B cell (primary cell): ENCODE measurements around the gene CORO1C. TPM values are rescaled to one million over a fixed set of nuclear protein-coding genes. Genes with fewer than 3 reads are reported as not detected.

ENCODE experiments used
- ATAC-seq: fragments of 200-7000 bp; cut with Tn5 transposase; one replicate; pipeline ENCODE4 v1.10.0; 2021; ENCODE audit warnings: low read depth, mild to moderate bottlenecking, moderate number of reproducible peaks, moderate library complexity
- CTCF ChIA-PET: fragments of 350-600 bp; sonication (Branson Sonifier 250); formaldehyde crosslinking; loops from one replicate; lab custom pipeline; 2021; ENCODE audit warnings: antibody characterized with exemption, inconsistent platforms; lab: Charles Lee
- POLR2A ChIA-PET: fragments of 350-600 bp; sonication (Branson Sonifier 250); formaldehyde crosslinking; loops from one replicate; lab custom pipeline; 2021; ENCODE audit warnings: antibody characterized with exemption; lab: Charles Lee
- DNase-seq: peaks from one replicate; pipeline ENCODE4 v3.0.0; 2013
- H2AFZ ChIP-seq: 2 replicates; pipeline ENCODE4 v1.6.1; 2012; ENCODE audit warnings: mild to moderate bottlenecking, low read depth, low read length; ENCODE audit not compliant: insufficient read depth, poor library complexity, severe bottlenecking
- H3K27ac ChIP-seq, 2 donors: 1 replicate in 1 of 2; 2 replicates in 1 of 2; pipeline ENCODE4 v1.5.1; 2012 to 2013; ENCODE audit warnings: low read length in 2 of 2, mild to moderate bottlenecking in 2 of 2, moderate library complexity in 1 of 2
- H3K27me3 ChIP-seq, 4 experiments: fragments of 200-600 bp in 1 of 4; sonication (generic) in 1 of 4; replicated peaks in 1 of 4; 1 replicate in 2 of 4; 2 replicates in 2 of 4; pipeline versions ENCODE4 v1.6.1 to v1.7.0; 2013 to 2016; ENCODE audit warnings: low read length in 3 of 4, mild to moderate bottlenecking in 2 of 4, mixed read lengths in 1 of 4, moderate library complexity in 1 of 4; ENCODE audit not compliant: insufficient read depth in 4 of 4, control insufficient read depth in 3 of 4; ENCODE audit errors: control extremely low read depth in 1 of 4
- H3K36me3 ChIP-seq, 2 experiments: replicated peaks in 1 of 2; 1 replicate in 1 of 2; 2 replicates in 1 of 2; pipeline versions ENCODE4 v1.6.1 to v1.7.1; 2013; ENCODE audit warnings: low read length in 1 of 2; ENCODE audit not compliant: insufficient read depth in 2 of 2, control insufficient read depth in 1 of 2; ENCODE audit errors: control extremely low read depth in 1 of 2, extremely low read depth in 1 of 2
- H3K4me1 ChIP-seq, 2 donors: fragments of 200-600 bp in 1 of 2; sonication (generic) in 1 of 2; 1 replicate in 1 of 2; 2 replicates in 1 of 2; pipeline versions ENCODE4 v1.5.1 to v1.6.1; 2013 to 2017; ENCODE audit warnings: low read length in 2 of 2; ENCODE audit not compliant: control insufficient read depth in 2 of 2, insufficient read depth in 2 of 2
- H3K4me2 ChIP-seq: replicated peaks from 2 replicates; pipeline ENCODE3; 2012; ENCODE audit warnings: mild to moderate bottlenecking, low read depth, low read length; ENCODE audit not compliant: poor library complexity, severe bottlenecking
- H3K4me3 ChIP-seq, 5 experiments: fragments of 200-600 bp in 1 of 5; sonication (generic) in 1 of 5; 1 replicate in 3 of 5; 2 replicates in 2 of 5; pipeline versions ENCODE4 v1.5.1 to v1.7.0; 2011 to 2016; ENCODE audit warnings: low read length in 4 of 5, mild to moderate bottlenecking in 4 of 5, low read depth in 2 of 5, control low read depth in 1 of 5, moderate library complexity in 1 of 5; ENCODE audit not compliant: insufficient read depth in 1 of 5; ENCODE audit errors: control extremely low read depth in 1 of 5, extremely low read depth in 1 of 5
- H3K79me2 ChIP-seq: fragments of 200-600 bp; sonication (generic); one replicate; pipeline ENCODE4 v1.6.0; 2016; ENCODE audit warnings: low read length; ENCODE audit not compliant: control insufficient read depth, insufficient read depth
- H3K9ac ChIP-seq: fragments of 200-600 bp; sonication (generic); 2 replicates; pipeline ENCODE4 v1.6.1; 2017; ENCODE audit warnings: mild to moderate bottlenecking, low read length, moderate library complexity
- H3K9me3 ChIP-seq, 3 donors: one replicate each; pipeline versions ENCODE4 v1.6.1 to v1.7.1; 2013; ENCODE audit warnings: low read length in 2 of 3; ENCODE audit not compliant: control insufficient read depth in 2 of 3, insufficient read depth in 1 of 3; ENCODE audit errors: control extremely low read depth in 1 of 3
- H4K20me1 ChIP-seq: 2 replicates; pipeline ENCODE4 v1.6.0; 2012; ENCODE audit warnings: mild to moderate bottlenecking, low read length; ENCODE audit not compliant: insufficient read depth, control insufficient read depth, poor library complexity, severe bottlenecking
- H3K27ac Mint-ChIP-seq: one replicate; pipeline ENCODE4 v1.8.0; 2021; ENCODE audit warnings: mixed read lengths
- H3K27me3 Mint-ChIP-seq: one replicate; pipeline ENCODE4 v1.8.0; 2021; ENCODE audit warnings: mixed read lengths
- H3K4me1 Mint-ChIP-seq: one replicate; pipeline ENCODE4 v1.8.0; 2021; ENCODE audit warnings: mixed read lengths
- H3K4me3 Mint-ChIP-seq: one replicate; pipeline ENCODE4 v1.8.0; 2021; ENCODE audit warnings: mixed read lengths
- H3K9me3 Mint-ChIP-seq: one replicate; pipeline ENCODE4 v1.8.0; 2022; ENCODE audit warnings: mixed read lengths; ENCODE audit not compliant: insufficient read depth
- CTCF ChIP-seq: fragments of 200-600 bp; IDR thresholded peaks from one replicate; pipeline ENCODE4 v1.8.0; 2022; ENCODE audit warnings: antibody characterized with exemption, mild to moderate bottlenecking
- EZH2 ChIP-seq: IDR thresholded peaks from 2 replicates; pipeline ENCODE4 v1.6.1; 2012; ENCODE audit warnings: borderline replicate concordance, low read depth, mild to moderate bottlenecking, moderate library complexity, low read length; ENCODE audit not compliant: insufficient read depth, poor library complexity, severe bottlenecking
- WGBS: methylation state at CpG from one replicate; pipeline ENCODE4 v1.1.5; 2013; ENCODE audit warnings: missing lambda C conversion rate; ENCODE audit not compliant: insufficient coverage; 5-methylcytosine and 5-hydroxymethylcytosine counted together
- intact Hi-C: fragments of 100-400 bp; cut with micrococcal nuclease; formaldehyde crosslinking; loops from one replicate; pipeline ENCODE4 v1.10.0; 2022
- polyA plus RNA-seq: library from polyadenylated mRNA; depleted of rRNA; stranded (reverse); fragments of >200 nt; gene quantifications from 2 replicates; pipeline ENCODE4 v1.2.3, GENCODE V29; 2012
- total RNA-seq, 2 donors: library from RNA; stranded (reverse); fragments of 120-200 nt in 1 of 2; gene quantifications; 1 replicate in 1 of 2; 2 replicates in 1 of 2; pipeline versions ENCODE4 v1.2.3 to v1.2.4, GENCODE V29; 2013 to 2022

The CORO1C gene
- total and polyA plus RNA-seq, 2 donors (not counting 1 experiment from before 2014, with no cell fraction given) = 19.2 to 68.0 TPM

DNA sequence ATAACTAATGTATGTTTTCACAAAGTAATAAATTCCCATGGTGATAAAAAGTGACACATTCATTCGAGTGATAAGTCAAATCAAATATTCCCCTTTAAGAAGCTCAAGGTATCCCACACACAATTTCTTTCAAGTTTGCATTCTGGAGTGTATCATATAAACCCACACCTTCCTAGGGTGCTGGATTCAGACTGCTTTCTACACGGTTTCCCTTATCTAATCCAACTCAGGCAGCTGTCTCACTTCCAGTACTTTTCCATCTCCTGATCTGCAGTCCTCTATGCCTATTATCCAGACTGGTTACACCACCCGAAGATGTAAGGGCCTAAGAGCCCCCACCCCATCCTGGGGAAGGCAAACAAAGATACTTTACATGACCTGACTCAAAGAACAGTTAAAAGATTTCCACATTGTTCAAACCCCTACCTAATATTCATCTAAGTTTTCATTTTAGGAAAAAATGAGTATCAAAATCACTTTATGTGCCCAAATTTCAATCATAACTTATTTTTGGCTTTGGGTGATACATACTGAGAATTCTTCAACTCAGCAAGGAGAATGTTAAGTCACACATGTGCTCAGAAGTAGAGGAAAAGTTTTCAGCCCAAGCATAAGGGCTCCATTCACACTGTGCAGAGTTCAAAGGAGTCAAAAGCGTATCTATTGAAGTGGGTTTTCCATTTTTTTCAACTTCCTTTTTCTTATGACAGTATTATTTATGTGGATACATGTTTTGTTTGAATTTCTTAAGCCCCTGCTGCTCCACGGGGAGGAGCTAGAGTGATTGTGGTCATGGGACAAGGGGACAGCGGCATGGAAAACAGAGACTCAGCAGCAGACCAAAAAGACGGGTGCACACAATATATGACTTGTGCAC lies 41.8 kb downstream of the CORO1C start:
- H3K9ac ChIP-seq = no peak overlapping the region
- peaks cover 60% of the 10 kb centered on the region for H3K79me2 ChIP-seq
- H3K27ac ChIP-seq = peak overlapping the region in 1 of 2 donors; percentile 44
- peak overlapping the region; percentile 62 for H3K4me2 ChIP-seq
- H3K4me3 Mint-ChIP-seq = peak overlapping the region; percentile 56
- intact Hi-C loops = loop anchor here (2.0 kb wide), 1 partner anchor 25 kb away; no protein-coding TSS in a partner anchor
- CTCF ChIA-PET = interaction anchor here (0.8 to 4.4 kb wide), 7 partner anchors 21 to 114 kb away, joined by 3 to 27 read pairs (median 4); no protein-coding TSS in a partner anchor
- H3K9me3 ChIP-seq = no peaks in the 10 kb centered on the region
- no peaks in the 10 kb centered on the region for H3K27me3 Mint-ChIP-seq
- 24% methylated on average over 4 of the region's 7 CpGs for WGBS
- H2AFZ ChIP-seq = peak overlapping the region; percentile 24
- peaks cover 12% of the 10 kb centered on the region for H4K20me1 ChIP-seq
- no peaks in the 10 kb centered on the region for H3K36me3 ChIP-seq
- peak overlapping the region; percentile 74 for H3K27ac Mint-ChIP-seq
- H3K4me1 Mint-ChIP-seq = peaks cover 57% of the 10 kb centered on the region
- TF ChIP-seq EZH2 (no peak), CTCF (no peak)
- no peaks in the 10 kb centered on the region for H3K27me3 ChIP-seq
- POLR2A ChIA-PET = interaction anchor here (0.6 kb wide), 1 partner anchor 22 kb away, joined by 4 read pairs; no protein-coding TSS in a partner anchor
- ATAC-seq (no peak), DNase-seq (peak; percentile 34)
- no peak overlapping the region for H3K4me3 ChIP-seq
- H3K9me3 Mint-ChIP-seq = no peaks in the 10 kb centered on the region
- H3K4me1 ChIP-seq = peaks cover 32 to 35% of the 10 kb centered on the region in 2 donors

GRCh38 chr12:108686780-108687179 lies 44.5 kb downstream of the CORO1C start:
- no peak overlapping the region for H3K27ac ChIP-seq
- Mint-ChIP-seq H3K27ac (no peak overlapping the region), H3K27me3 (no peaks in the 10 kb centered on the region), H3K4me1 (peaks cover 49% of the 10 kb centered on the region), H3K4me3 (no peak overlapping the region), H3K9me3 (no peaks in the 10 kb centered on the region)
- no peaks in the 10 kb centered on the region for H3K9me3 ChIP-seq
- peaks cover 26 to 28% of the 10 kb centered on the region in 2 donors for H3K4me1 ChIP-seq
- no peak overlapping the region for H3K4me2 ChIP-seq
- H3K4me3 ChIP-seq = no peak overlapping the region
- intact Hi-C loops = no loop called here
- WGBS = 65% methylated on average over 2 of the region's 6 CpGs
- no peak for ATAC-seq
- no peak for TF ChIP-seq EZH2
- no peak for TF ChIP-seq CTCF
- ChIA-PET POLR2A (no interaction called here), CTCF (interaction anchor here (2.7 to 3.3 kb wide), 2 partner anchors 9 to 22 kb away, joined by 12 to 14 read pairs; no protein-coding TSS in a partner anchor)
- no peaks in the 10 kb centered on the region for H3K36me3 ChIP-seq
- peaks cover 7% of the 10 kb centered on the region for H4K20me1 ChIP-seq
- peaks cover 74% of the 10 kb centered on the region for H3K79me2 ChIP-seq
- no peak for DNase-seq
- H3K9ac ChIP-seq = no peak overlapping the region
- H3K27me3 ChIP-seq = no peaks in the 10 kb centered on the region
- no peak overlapping the region for H2AFZ ChIP-seq
